Activated CD4-positive, alpha-beta T cell treated with anti-CD3 and anti-CD28 coated beads for 1 hour (primary cell): ENCODE measurements around the gene CNBD2.
A peak's percentile ranks its signal among the peaks of the same experiment; 100 is the strongest.
"Not testable (repeated sequence)": the region's sequence is repeated elsewhere in the genome, so short reads cannot be mapped to it uniquely, and the experiment has no call there.

Experiments used
- DNase-seq: peaks from one replicate; pipeline ENCODE4 v3.0.0-alpha.2; 2020

CNBD2 gene

DNA sequence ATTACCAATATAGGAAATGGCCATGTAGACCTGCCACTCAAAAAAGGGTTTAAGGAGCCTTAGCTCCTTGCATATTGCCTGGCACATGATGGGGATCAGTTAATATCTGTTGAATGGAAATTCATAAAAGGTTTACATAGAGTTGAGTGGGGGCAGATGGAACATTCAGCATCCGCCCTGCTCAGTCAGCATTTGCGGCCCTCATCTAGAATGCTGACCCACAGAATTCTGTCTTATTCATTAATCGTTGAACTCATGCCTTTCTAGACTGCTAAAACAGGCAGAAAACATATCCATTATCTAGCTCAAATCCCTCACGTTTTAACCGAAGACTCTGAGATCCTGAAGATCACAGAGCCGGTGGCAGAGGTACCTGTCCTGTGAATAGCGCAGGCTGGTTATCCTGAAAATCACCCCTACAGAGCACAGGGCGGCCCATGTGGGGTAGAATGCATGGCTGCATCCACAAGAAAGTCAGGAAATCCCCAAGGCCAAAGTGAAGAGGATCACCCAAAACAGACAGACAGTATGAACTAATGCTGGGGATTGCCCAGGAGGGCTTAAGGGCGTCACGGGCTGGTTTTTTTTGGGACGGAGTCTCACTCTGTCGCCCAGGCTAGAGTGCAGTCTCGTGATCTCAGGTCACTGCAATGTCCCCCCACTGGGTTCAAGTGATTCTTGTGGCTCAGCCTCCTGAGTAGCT is 59.9 kb downstream of the CNBD2 start:
- DNase-seq = no peak

DNA sequence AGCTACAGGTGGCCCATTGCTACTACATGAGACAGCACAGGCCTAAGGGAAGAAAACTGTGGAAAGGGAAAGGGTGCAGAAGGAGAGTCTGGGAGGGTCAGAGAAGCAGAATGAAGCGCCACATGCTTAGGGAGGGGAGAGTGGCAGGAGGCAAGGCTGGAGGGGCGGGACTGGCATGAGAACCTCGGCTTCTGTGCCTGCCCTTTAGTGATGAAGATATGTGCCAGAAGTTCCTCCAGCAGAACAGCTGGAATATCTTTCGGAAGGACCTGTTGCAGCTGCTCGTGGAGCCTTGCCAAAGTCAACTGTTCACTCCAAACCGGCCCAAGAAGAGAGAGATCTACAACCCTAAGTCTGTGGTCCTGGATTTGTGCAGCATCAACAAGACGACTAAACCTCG is 61.8 kb downstream of the CNBD2 start:
- DNase-seq = no peak

DNA sequence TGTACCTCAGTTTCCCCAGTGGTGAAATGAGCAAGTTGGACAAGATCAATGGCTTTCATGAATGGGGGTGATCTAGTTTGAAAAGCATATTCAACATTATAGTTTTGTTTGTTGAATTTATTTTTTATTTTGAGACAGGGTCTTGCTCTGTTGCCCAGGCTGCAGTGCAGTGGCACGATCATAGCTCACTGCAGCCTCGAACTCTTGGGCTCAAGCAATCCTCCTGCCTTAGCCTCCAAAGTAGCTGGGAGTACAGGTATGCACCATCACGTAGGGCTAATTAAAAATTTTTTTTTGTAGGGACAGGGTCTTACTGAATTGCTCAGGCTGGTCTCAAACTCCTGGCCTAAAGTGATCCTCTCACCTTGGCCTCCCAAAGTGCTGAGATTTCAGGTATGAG is 63.4 kb downstream of the CNBD2 start:
- DNase-seq = no peak

DNA sequence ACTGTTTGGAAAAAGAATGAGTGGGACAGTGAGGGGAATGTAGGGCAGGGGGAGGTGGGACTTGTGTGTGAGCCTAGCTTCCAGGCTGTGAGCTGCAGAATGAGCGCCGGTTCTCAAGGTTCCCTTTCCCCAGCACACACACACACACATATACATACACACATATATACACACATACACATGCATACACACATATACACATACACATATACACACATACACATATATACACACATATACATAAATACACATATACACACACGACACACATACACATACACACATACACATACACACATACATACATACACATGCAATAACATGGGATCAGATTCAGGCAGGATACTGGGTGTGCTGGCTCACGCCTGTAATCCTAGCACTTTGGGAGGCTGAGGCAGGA is 66.5 kb downstream of the CNBD2 start:
- no peak for DNase-seq

DNA sequence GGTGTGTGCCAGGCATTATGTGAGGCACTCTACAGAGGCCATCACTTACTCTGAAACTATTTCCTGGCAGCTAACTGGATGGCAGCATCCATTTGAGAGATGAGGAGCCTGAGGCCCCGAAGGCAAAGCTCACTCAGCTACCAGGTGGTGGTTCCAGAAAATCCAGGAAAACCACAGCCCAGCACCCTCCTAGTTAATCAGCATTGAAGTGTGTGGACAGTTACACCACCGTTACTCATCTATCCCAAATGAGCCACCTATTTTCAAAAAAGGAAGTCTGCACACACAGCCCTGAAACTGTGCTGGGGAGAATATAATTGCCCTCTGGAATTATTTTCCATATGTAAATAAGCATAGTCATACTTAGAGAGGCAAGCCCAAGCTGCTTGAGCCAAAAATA is 67.4 kb downstream of the CNBD2 start:
- no peak for DNase-seq

DNA sequence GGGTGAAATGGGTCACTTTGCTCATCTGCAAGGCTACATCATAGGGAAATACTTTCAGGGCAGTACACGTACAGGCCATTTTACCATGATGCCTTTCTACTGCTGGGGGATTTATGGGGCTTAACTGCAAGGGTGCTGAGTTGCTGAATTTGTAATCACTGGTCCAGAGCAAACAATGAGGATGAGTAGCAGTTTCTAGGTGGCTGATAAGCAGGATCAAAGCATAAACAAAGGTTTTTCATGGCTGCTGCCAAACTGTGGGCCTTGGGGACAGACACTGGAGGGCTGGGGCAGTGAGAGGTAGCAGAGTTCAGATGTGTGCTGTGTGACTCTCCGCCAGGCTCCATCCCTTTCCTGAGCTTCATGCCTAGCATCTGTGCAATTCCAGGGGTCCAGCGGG is 68.3 kb downstream of the CNBD2 start:
- no peak for DNase-seq

DNA sequence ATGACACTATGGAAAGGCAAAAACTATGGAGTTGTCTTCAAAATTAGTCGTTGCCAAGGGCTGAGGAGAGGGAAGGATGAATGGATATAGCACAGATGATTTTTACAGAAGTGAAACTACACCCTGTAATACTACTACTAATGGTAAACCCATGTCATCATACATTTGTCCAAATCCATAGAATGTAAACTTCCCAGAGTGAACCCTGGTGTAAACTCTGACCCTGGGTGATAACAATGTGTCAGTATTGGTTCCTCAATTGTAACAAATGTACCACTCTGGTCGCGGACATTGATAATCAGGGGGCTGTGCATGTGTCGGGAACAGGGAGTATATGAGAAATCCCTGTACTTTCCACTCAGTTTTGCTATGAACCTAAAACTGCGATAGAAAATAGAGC is 72.2 kb downstream of the CNBD2 start:
- DNase-seq = no peak

DNA sequence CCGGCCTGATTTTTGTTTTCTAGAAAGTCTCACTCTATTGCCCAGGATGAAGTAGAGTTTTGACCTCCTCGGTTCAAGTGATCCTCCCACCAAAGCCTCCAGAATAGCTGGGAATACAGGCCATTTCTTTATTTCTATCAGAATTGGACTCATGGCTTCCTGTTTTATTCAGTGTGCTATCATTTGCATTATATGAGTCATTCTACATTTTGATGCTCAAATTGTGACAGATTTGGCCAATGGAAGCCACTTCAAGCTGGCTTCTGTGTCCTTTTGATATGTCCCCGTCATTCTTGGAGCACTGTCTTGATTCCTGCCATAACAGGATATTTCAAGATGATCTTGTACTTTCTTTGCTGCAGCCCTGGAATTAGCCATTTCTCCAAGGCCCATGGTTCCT is 75.1 kb downstream of the CNBD2 start:
- no peak for DNase-seq

DNA sequence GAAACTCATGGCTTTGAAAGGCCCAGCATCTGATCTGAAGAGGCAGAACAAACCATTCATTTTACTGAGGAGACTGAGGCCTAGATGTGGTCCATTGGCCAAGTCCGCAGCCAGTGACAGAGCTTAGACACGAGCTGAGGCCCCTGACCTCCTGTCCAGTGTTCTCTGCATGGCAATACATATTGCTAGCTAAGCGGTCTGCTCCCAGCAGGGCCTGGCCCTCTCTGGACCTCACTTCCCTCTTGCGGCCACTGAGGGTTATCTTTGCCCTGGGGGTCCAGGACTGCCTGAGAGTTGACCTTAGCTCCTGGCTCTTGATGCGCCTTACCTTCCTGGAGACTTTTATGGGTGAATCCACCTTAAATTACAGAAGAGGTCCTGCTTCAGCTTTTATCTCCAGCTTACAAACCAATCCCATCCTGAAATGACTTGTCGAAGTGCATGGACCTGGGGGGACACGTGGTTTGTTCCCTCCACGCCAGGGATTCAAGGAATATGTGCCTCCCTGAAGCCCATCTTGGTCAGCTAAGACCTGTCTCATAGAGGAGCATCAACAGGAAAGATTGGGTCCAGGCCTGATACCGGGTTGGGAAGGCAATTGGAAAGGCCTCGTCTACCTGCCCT is 75.6 kb downstream of the CNBD2 start:
- DNase-seq = no peak

DNA sequence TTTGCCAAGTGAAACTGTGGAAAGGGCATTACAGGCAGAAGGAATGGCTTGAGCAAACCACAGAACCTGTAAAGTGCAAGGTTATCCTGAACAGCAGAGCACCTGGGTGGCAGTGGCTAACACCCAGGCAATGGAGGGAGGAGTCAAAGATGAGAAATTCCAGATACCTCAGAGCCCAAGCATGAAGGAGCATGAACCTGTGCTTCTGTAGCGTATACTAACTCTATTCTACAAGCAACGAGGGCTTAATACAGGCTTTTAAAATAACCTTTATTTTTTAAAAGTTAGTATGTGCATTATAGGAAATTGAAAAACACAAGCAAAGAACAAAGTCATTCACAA is 77.0 kb downstream of the CNBD2 start:
- no peak for DNase-seq

DNA sequence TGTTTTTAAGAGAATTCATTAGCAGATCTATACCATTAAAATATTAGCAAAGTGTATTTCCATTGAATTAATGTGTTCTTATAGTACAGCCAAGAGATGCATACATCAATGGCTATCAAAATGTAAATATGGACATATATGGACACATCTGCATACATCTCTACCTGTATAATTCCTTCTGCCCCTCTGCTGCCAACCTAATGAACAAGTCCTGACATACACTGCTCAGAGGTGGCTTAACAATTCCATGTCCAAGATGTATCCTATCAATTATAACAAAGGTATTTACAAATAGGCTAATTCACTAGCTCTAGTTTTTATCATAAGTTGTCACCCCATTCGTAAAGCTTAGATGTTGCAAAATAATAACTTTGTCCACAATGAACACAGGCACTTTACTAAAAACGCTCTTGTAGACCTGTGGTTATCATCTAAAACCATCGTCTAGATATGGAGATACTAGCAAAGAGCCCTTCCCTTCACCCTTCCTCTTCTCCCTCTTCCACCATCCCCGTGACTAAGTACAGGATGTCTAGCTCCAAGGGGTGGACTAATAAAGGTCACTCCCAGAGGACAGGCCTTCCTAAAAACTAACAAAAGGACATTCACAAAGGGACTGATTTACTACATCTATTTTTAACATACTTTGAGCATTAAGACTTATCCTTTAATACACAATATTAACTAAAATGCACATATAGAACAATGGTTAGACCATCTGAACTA is 77.8 kb downstream of the CNBD2 start:
- not testable (repeated sequence) for DNase-seq

DNA sequence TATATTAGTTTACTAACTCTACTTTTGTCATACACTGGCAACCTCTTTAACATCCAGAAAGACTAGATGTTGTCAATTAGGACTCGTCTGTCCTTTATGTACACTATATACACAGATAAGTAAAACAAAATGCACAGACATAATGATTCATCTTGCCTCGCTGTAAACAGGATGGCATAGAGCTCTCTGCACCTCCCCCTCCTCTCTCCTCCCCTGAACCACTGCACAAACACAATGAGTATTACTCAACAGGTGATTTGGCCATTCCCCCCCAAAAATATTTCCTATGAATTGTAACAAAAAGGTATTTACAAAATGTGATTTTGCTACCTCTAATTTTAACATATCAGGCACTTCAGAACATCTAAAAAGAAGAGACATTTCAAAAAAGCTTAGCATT is 81.0 kb downstream of the CNBD2 start:
- not testable (repeated sequence) for DNase-seq

DNA sequence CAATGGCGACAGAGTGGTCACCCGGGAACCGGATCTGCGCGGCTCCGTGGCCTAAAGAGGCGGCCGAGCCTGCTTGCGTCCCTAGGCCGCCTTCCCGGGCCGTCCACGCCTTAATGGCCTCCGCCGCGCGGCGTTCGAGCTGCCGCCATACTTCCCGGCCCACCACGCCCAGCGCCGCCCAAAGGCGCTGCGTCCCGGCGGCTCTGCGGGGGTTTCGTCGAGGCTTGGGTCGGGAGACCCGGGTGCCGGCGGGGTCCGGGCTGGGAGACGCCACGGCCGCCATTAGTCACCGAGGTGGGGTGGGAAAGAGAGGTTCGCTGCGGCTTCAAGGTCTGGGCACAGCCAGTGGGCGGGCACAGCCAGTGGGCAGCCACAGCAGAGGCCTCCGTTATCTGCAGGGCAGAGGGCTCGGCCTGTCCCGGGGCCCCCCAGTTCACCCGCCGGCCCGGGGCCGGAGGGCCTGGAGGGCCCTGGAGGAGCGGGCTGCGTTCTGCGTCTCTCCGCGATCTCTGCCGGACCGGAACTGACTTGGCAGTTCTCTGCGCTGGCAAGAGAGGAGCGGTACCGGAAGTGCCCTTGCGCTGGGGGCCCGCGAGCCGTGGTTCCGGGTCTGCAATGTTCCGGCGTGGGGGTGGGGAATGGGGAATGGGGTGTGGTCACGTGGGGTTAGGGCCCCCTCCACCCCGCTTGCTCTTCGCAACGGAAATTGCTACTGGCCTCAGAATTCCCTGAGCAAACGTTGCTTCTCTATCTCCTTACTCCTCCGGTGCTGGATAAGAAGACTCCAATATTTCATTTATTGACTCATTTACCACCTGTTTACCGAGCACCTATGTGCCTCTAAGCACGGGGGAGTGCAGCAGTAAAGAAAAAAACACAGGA is 82.3 kb downstream of the CNBD2 start:
- peak; percentile 83 for DNase-seq

DNA sequence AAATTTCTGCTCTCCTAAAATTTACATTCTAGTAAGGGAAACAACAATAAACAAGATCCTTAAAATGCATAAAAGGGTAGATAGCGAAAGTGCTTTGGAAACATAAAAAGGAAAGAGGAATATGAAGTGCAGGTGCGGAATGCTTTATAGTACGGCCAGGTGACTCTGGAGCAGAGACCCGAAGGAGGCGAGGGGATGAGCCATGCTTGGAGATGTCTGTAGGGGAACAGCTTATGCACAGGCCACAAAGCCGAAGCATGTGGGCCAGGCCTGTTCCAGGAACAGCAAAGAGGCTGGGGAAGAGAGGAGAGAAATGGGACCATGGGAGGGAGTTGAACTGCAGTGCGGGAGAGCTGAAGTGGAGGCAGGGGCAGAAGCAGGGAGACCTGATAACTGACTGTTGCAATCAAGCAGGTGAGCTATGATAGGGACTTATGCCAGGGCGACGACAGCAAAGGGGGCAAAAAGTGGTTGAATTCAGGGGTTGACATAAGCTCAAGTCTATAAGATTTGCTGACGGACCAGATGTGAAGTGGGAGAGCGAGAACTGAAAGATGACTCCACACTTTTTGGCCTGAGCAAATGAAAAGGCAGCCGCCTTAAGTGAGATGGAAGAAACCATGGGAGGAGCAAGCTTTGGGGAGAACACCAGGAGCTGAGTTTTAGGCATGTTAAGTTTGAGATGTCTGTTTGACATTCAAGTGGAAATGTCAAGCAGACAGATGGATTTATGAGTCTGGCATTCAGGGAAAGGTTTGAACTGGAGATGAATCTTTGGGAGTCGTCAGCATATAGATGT is 83.1 kb downstream of the CNBD2 start:
- DNase-seq = no peak

DNA sequence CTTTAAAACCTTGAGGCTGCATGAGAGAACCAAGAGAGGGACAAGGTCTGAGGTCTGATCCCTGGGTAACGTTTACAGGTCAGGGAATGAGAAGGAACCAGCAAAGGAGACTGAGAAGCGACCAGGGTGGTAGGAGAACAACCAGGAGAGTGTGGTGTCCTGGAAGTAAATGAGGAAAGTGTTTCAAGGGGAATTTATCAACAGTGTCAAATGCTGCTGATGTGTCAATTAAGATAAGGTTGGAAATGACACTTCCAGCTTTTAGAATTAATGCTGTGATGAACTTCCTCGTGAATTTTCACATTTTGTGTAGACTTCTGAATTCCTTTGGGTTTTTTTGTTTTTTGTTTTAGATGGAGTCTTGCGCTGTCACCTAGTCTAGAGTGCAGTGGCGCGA is 83.7 kb downstream of the CNBD2 start:
- DNase-seq = no peak

DNA sequence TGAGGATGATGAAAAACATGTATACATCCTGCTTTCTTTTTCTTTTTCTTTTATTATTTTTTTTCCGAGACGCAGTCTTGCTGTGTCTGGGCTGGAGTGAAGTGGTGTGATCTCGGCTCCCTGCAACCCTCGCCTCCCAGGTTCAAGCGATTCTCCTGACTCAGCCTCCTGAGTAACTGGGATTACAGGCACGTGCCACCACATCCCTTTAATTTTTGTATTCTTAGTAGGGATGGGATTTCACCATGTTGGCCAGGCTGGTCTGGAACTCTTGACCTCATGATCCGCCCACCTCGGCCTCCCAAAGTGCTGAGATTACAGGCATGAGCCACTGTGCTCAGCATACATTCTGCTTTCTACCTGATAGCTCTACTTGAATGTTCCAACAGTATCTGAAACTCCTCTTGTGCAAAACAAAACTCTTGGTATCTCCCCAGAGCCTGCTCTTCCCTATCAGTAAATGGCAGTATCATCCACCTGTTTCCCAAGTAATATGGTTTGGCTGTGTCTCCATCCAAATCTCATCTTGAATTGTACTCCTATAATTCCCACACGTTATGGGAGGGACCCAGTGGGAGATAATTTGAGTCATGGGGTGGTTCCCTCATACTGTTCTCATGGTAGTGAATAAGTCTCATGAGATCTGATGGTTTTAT is 85.6 kb downstream of the CNBD2 start:
- not testable (repeated sequence) for DNase-seq

DNA sequence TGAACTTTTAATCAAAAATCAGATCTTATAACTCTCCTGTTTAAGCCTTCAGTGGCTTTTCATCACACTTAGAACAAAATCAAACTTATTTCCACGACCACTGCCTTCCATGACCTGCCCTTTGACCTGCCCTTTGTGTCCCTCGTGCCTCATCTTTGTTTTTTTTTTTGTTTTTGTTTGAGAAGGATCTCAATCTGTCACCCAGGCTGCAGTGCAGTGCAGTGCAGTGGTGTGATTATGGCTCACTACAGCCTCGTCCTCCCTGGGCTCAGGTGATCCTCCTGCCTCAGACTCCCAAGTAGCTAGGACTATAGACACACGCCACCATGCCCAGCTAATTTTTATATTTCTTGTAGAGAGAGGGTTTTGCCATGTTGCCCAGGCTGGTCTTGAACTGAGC is 86.8 kb downstream of the CNBD2 start:
- DNase-seq = no peak

DNA sequence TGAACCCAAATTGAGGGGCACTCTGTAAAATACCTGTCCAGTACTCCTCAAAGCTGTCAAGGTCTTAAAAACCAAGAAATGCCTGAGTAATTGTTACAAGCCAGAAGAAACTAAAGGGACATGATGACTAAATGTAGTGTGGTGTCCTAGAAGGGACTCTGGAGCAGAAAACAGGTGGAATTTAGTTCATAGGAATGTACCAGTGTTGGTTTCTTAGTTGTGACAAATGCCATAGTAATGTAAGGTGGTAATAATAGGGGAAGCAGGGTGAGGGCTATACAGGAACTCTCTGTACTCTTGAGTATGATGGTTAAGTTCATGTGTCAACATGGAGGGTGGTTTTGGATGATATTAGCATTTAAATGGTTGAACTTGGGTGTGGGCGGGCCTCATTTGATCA is 92.3 kb downstream of the CNBD2 start:
- no peak for DNase-seq

DNA sequence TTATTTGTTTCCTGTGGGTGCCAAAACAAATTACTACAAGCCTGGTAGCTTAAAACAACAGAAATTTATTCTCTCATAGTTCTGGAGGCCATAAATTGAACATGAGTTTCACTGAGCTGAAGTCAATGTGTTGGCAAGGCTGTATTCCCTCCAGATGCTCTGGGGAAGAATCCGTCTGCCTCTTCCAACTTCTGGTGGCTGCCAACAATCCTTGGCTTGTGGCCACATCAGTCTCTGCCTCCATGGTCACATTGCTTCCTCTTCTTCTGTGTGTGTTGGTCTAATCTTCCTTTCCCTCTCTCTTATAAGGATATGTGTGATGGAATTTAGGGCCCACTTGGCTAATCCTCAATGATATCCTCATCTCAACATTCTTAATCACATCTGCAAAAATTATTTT is 93.4 kb downstream of the CNBD2 start:
- no peak for DNase-seq

DNA sequence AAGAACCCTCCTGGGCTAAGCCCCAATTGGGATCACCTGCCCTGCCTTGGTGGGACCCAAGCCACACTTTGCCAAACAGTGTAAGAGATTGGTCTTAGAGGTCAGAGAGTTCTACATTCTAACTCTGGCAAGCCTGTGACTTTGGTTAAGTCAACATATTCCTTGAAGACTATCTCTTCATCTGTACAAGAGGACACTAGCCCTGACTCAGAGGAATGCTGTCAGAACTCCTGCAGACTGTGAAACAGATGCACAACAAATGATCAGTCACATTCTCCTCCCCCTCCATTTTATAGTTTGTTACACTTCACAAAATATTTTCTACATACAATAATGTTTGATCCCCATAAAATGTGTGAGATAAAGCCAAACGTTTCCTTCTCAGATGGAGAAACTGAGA is 94.4 kb downstream of the CNBD2 start:
- DNase-seq = no peak

DNA sequence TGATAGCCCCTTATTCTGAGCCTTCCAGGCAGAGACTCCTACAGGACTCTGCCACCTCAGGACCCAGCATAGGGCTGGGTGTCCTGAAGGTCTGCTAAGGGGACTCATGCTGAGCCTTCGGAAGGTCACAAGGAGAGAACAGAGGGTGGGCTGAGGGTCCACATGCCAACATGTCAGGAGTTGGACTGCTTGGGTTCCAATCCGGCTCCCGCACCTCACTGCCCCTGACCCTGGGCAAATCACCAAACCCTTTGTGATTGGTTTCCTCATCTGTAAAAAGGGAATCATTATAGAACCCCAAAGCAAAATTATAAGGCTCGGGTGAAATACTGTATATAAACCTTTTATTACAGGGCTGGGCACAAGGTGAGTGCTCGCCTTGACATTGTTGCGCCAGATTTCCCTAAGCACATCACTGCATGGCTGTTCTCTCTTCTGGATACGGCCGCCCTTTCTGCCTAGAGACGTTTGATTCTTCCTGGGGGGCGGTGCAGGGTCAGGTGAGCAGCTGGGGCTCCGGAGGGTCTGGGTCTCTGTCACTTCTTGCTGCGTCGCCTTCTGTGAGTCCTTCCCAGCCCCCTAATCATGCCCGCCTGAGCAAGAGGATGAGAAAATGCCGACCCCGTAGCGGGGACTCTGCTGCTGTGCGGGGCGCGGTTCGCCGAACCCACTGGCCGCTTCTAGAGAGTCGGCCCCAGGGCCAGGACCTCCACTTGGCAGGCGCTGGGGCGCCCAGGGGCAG is 95.7 kb downstream of the CNBD2 start:
- DNase-seq = no peak
